K562 (cell line): ENCODE results near the gene HRC. TPM values are rescaled to one million over a fixed set of nuclear protein-coding genes. Genes with fewer than 3 reads are reported as not detected.

Source experiments
- CBX1 ChIP-seq: sonication (generic); IDR thresholded peaks from 2 replicates; pipeline ENCODE4 v1.6.1; 2016; ENCODE audit warnings: antibody characterized with exemption, low read depth, mild to moderate bottlenecking
- CCNT2 ChIP-seq: IDR thresholded peaks from 2 replicates; pipeline ENCODE4 v1.6.1; 2011; ENCODE audit warnings: borderline replicate concordance, low read depth, mild to moderate bottlenecking, moderate library complexity, mixed read lengths, low read length; ENCODE audit not compliant: insufficient read length; ENCODE audit errors: extremely low read depth
- CHD1 ChIP-seq: fragments of 200-600 bp; sonication (generic); IDR thresholded peaks from one replicate; pipeline ENCODE4 v1.6.1; 2012; ENCODE audit warnings: mild to moderate bottlenecking, moderate library complexity, low read length, inconsistent platforms
- EZH2 ChIP-seq: IDR thresholded peaks from 2 replicates; pipeline ENCODE4 v1.6.1; 2012; ENCODE audit warnings: low read depth, mild to moderate bottlenecking, inconsistent platforms, low read length, borderline replicate concordance
- FOXM1 ChIP-seq, 2 experiments: fragments of 450-650 bp in 1 of 2; sonication (generic) in 1 of 2; formaldehyde crosslinking in 1 of 2; IDR thresholded peaks; 2 replicates each; pipeline versions ENCODE4 v1.6.1 to v1.9.0; 2017 to 2022; ENCODE audit warnings: low read depth in 2 of 2, mild to moderate bottlenecking in 2 of 2, missing genetic modification reagents in 1 of 2, moderate library complexity in 1 of 2
- HOXB6 ChIP-seq: fragments of 250-450 bp; sonication (Bioruptor Pico); IDR thresholded peaks from 2 replicates; pipeline ENCODE4 v1.5.1; 2022; ENCODE audit warnings: mild to moderate bottlenecking, borderline replicate concordance
- MCM3 ChIP-seq: fragments of 450-650 bp; IDR thresholded peaks from 2 replicates; pipeline ENCODE4 v1.6.1; 2016
- MTA2 ChIP-seq: fragments of 450-650 bp; IDR thresholded peaks from 2 replicates; pipeline ENCODE4 v1.6.1; 2016; ENCODE audit warnings: low read depth
- MTF1 ChIP-seq: fragments of 250-450 bp; sonication (Bioruptor Pico); IDR thresholded peaks from 2 replicates; pipeline ENCODE4 v1.9.0; 2021; ENCODE audit warnings: moderate library complexity, mild to moderate bottlenecking, inconsistent platforms, borderline replicate concordance
- NFRKB ChIP-seq: fragments of 450-650 bp; IDR thresholded peaks from 2 replicates; pipeline ENCODE4 v1.6.1; 2016; ENCODE audit warnings: low read depth
- NR2C1 ChIP-seq, 2 experiments: fragments of 450-650 bp; IDR thresholded peaks; 2 replicates each; pipeline ENCODE4 v1.6.1; 2017; ENCODE audit warnings: mild to moderate bottlenecking in 2 of 2, antibody characterized with exemption in 1 of 2, inconsistent platforms in 1 of 2, missing compliant biosample characterization in 1 of 2, missing genetic modification characterization in 1 of 2
- RBM14 ChIP-seq: fragments of 200-400 bp; formaldehyde crosslinking; IDR thresholded peaks from 2 replicates; pipeline ENCODE4 v1.6.1; 2018; ENCODE audit warnings: low read depth, mild to moderate bottlenecking, low read length, moderate library complexity, borderline replicate concordance; ENCODE audit not compliant: insufficient read depth
- WHSC1 ChIP-seq: IDR thresholded peaks from one replicate; pipeline ENCODE4 v1.6.1; 2012; ENCODE audit warnings: low read length, control low read depth, inconsistent platforms
- ZNF239 ChIP-seq: fragments of 250-450 bp; sonication (Bioruptor Pico); IDR thresholded peaks from 2 replicates; pipeline ENCODE4 v1.4.0; 2020; ENCODE audit warnings: mild to moderate bottlenecking
- ZNF384 ChIP-seq: IDR thresholded peaks from 2 replicates; pipeline ENCODE4 v1.6.1; 2012; ENCODE audit warnings: low read depth, low read length, improper control_type of control experiment
- ZNF41 ChIP-seq: fragments of 250-450 bp; sonication (Bioruptor Pico); conservative IDR thresholded peaks from 2 replicates; pipeline ENCODE4 v1.4.0; 2020; ENCODE audit warnings: mild to moderate bottlenecking
- ZNF766 ChIP-seq: fragments of 200-800 bp; sonication (Bioruptor generic); conservative IDR thresholded peaks from 2 replicates; pipeline ENCODE4 v1.6.1; 2016; ENCODE audit warnings: missing genetic modification characterization, missing compliant biosample characterization
- polyA plus RNA-seq, 8 experiments: library from polyadenylated mRNA; depleted of rRNA in 4 of 8; stranded (reverse) in 5 of 8; unstranded in 3 of 8; fragments of >200 nt; fragmentation: Nextera tagmentation in 2 of 8; fragmentation: Illumina TruSeq in 1 of 8; extraction: Ambion mirVana in 2 of 8; extraction: Trizol in 1 of 8; gene quantifications; 2 replicates each; pipeline versions ENCODE4 v1.2.1 to v1.2.3, GENCODE V29; 2011 to 2014; ENCODE audit warnings: inconsistent platforms in 1 of 8, missing spikeins in 1 of 8
- total RNA-seq, 7 experiments: library from RNA; depleted of rRNA in 6 of 7; stranded (reverse); fragments of >200 nt in 6 of 7; fragmentation: Illumina TruSeq in 2 of 7; extraction: Trizol in 2 of 7; gene quantifications; 2 replicates each; pipeline versions ENCODE4 v1.2.1 to v1.2.3, GENCODE V29; 2011 to 2021; ENCODE audit warnings: low replicate concordance in 1 of 7
- TF ChIP-seq, protein P1 (sequence below), 2 experiments: fragments of 450-650 bp; IDR thresholded peaks; 2 replicates each; pipeline ENCODE4 v1.6.1; 2016; ENCODE audit warnings: mild to moderate bottlenecking in 2 of 2, borderline replicate concordance in 1 of 2, low read depth in 1 of 2, moderate library complexity in 1 of 2
- TF ChIP-seq, protein P2 (sequence below), 2 experiments: fragments of 250-450 bp in 1 of 2; fragments of 450-650 bp in 1 of 2; sonication (Bioruptor Pico) in 1 of 2; IDR thresholded peaks; 2 replicates each; pipeline versions ENCODE4 v1.6.1 to v1.8.0; 2016 to 2021; ENCODE audit warnings: mild to moderate bottlenecking in 2 of 2, moderate library complexity in 2 of 2, missing compliant biosample characterization in 1 of 2, missing genetic modification characterization in 1 of 2

Gene HRC
- total and polyA plus RNA-seq, 9 of the 15 experiments (the other 6 are each of a cell fraction or from before 2014, with no cell fraction given) = 0.66 to 18.7 (median 13.1) TPM

DNA sequence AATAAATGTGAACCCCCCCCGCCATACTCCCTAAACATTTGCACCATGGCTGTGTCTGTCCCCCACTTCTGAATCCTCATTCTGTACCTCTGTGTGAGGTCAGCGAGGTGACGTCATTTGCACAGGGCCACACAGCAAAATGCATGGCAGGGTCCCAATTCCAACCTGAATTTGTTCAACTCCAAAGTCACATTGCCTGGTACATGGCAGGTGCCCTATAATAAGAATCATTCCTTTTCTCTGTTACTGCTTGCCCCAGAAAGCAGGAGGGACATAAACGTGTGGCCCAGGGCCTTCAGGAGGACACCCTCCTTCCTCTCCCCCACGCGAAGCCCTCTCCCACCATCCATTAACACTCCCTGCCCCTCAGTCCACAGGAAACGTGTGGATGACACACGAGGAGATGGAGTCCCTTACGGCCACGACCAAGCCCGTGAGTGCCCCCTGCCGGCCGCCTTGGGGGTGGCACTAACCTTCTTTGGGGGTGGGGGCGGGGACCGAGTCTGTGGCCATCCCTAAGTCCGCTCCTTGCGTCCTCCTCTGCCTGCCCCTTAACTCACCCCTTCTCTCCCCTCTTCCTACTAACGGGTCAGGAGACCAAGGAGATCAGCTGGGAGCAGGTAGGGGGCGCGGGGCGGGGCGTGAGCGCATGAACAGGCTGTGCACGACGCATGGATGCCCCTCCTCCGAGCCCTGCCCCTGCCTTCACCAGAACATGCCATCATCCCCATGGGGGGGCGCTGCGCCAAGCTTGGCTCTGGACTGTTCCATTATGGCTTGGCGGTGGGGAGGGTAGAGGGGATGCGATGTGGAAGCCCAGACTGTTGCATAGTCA is 9.4 kb downstream of the HRC start (continued):
- TF ChIP-seq, protein P1, sequence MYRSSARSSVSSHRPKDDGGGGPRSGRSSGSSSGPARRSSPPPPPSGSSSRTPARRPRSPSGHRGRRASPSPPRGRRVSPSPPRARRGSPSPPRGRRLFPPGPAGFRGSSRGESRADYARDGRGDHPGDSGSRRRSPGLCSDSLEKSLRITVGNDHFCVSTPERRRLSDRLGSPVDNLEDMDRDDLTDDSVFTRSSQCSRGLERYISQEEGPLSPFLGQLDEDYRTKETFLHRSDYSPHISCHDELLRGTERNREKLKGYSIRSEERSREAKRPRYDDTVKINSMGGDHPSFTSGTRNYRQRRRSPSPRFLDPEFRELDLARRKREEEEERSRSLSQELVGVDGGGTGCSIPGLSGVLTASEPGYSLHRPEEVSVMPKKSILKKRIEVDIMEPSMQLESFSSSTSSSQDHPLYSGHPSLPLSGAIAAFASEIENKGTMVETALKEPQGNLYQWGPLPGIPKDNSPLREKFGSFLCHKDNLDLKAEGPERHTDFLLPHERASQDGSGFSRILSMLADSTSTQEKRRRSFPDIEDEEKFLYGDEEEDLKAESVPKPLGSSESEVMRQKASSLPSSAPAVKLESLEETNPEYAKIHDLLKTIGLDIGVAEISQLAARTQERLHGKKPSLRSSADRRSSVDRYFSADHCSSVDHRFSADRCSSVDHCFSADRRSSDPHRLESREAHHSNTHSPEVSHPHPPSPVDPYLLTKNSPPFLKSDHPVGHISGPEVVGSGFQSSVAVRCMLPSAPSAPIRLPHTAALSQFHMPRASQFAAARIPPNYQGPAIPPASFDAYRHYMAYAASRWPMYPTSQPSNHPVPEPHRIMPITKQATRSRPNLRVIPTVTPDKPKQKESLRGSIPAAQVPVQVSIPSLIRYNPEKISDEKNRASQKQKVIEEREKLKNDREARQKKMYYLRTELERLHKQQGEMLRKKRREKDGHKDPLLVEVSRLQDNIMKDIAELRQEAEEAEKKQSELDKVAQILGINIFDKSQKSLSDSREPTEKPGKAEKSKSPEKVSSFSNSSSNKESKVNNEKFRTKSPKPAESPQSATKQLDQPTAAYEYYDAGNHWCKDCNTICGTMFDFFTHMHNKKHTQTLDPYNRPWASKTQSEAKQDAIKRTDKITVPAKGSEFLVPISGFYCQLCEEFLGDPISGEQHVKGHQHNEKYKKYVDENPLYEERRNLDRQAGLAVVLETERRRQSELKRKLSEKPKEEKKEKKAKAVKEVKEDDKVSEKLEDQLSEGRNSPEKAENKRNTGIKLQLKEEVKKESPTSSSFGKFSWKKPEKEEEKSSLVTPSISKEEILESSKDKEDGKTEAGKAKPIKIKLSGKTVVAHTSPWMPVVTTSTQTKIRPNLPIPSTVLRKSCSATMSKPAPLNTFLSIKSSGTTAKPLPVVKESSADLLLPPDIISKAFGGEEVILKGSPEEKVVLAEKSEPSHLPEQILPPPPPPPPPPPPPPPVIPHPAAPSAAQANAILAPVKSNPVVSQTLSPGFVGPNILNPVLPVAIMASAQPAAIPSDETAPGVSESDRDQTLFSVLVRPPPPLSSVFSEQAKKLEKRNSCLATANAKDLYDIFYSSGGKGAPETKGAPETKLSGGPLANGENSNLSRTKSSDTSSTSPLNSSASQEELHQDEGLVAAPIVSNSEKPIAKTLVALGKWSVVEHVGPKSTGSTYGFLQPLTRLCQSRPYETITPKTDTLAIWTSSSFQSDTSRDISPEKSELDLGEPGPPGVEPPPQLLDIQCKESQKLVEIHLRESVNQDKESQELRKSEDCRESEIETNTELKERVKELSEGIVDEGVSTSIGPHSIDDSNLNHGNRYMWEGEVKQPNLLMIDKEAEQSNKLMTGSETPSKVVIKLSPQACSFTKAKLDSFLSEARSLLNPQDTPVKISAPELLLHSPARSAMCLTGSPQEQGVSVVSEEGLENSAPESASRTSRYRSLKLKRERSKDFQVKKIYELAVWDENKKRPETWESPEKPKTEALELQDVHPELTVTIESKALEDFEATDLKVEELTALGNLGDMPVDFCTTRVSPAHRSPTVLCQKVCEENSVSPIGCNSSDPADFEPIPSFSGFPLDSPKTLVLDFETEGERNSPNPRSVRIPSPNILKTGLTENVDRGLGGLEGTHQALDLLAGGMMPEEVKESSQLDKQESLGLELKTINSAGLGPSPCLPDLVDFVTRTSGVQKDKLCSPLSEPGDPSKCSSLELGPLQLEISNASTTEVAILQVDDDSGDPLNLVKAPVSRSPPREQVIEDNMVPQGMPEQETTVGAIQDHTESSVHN (IDR thresholded peaks at IDR 0.05; ENCODE audit: borderline replicate concordance in 1 of 2, low read depth in 1 of 2) = no peak
- TF ChIP-seq MTF1 (CRISPR knock-in tag) (no peak), ZNF239 (CRISPR knock-in tag) (no peak), HOXB6 (CRISPR knock-in tag) (no peak), MCM3 (no peak), NR2C1 (IDR thresholded peaks at IDR 0.05) (peak; percentile 59), NR2C1 (tag; IDR thresholded peaks at IDR 0.05) (no peak), EZH2 (no peak), ZNF766 (no peak), ZNF384 (no peak), FOXM1 (IDR thresholded peaks at IDR 0.05; ENCODE audit: low read depth) (no peak), FOXM1 (CRISPR knock-in tag; IDR thresholded peaks at IDR 0.05; ENCODE audit: low read depth) (0 out of 2 replicates have a peak, but pooled peaks have one; percentile 43), WHSC1 (no peak), ZNF41 (CRISPR knock-in tag) (no peak), CCNT2 (no peak), RBM14 (no peak), CBX1 (no peak), MTA2 (no peak), NFRKB (no peak), CHD1 (no peak)
- TF ChIP-seq, protein P2, sequence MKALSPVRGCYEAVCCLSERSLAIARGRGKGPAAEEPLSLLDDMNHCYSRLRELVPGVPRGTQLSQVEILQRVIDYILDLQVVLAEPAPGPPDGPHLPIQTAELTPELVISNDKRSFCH (CRISPR knock-in tag; IDR thresholded peaks at IDR 0.05) = no peak
- TF ChIP-seq, protein P2 (tag; IDR thresholded peaks at IDR 0.05) = no peak
